ENCODE results near the gene ULK4.

- TF ChIP-seq CTCF (IDR thresholded peaks at IDR 0.05; ENCODE audit: insufficient read depth, low read length, poor library complexity, severe bottlenecking) = no peak
- no peak for TF ChIP-seq EZH2phosphoT487 (conservative IDR thresholded peaks at IDR 0.05; ENCODE audit: low read length)
Observed at GRCh38 chr3:41999909-42000308, 38.0 kb upstream of the ULK4 start.

All from SU-DHL-6 (cell line).